ENCODE data around the gene TRIM44. TPM values are rescaled to one million over a fixed set of nuclear protein-coding genes. Genes with fewer than 3 reads are reported as not detected.

TRIM44 gene
- total RNA-seq, 2 donors from 2014 or later, result 45.8 to 53.1 TPM

- Mint-ChIP-seq H3K4me1 (ENCODE audit: low read depth) (peaks cover 4% of the 10 kb centered on the region), H3K9me3 (peaks cover 3 to 5% of the 10 kb centered on the region in 2 donors), H3K27ac (no peak overlapping the region)
Measured at GRCh38 chr11:35721651-35722282, 59.2 kb downstream of the TRIM44 start.

DNA sequence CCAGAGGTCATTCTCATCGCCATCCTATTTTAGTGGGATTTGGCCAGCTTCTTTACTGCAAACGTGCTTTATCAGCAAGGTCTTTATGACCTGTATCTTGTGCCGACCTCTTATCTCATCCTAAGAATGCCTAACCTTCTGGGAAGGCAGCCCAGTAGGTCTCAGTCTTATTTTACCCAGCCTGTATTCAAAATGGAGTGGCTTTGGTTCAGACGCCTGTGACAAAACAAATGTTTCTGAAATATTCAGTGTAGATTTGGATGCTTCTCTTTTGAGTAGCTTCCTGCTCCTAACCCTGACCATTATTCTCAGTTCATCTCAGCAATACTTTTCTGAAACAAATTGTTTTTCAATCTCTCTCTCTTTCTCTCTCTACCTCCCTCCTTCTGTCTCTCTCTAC, 60.1 kb downstream of the TRIM44 start:
- H3K27me3 Mint-ChIP-seq (ENCODE audit: low read depth), result no peaks in the 10 kb centered on the region
- H3K4me3 Mint-ChIP-seq, result no peak overlapping the region
- peaks cover 8 to 12% of the 10 kb centered on the region in 2 donors for H3K36me3 Mint-ChIP-seq (ENCODE audit: insufficient read depth in 2 of 2)
- peaks cover 3 to 5% of the 10 kb centered on the region in 2 donors for H3K9me3 Mint-ChIP-seq
- DNase-seq (no peak), ATAC-seq (replicated peaks in 1 of 2) (no peak)
- H3K4me1 Mint-ChIP-seq (ENCODE audit: low read depth), result peaks cover 4% of the 10 kb centered on the region
- peak overlapping the region; percentile 32 for H3K27ac Mint-ChIP-seq

More at GRCh38 chr11:35721651-35722282, 59.2 kb downstream of the TRIM44 start:
- ATAC-seq (replicated peaks in 1 of 2) (no peak), DNase-seq (no peak)
- Mint-ChIP-seq H3K27me3 (ENCODE audit: low read depth) (no peaks in the 10 kb centered on the region), H3K36me3 (ENCODE audit: insufficient read depth in 2 of 2) (peaks cover 8 to 12% of the 10 kb centered on the region in 2 donors), H3K4me3 (no peak overlapping the region)

GRCh38 chr11:35723493-35723892, 60.9 kb downstream of the TRIM44 start:
- Mint-ChIP-seq H3K36me3 (ENCODE audit: insufficient read depth in 2 of 2) (peaks cover 8 to 13% of the 10 kb centered on the region in 2 donors), H3K27ac (no peak overlapping the region), H3K4me3 (no peak overlapping the region), H3K4me1 (ENCODE audit: low read depth) (peaks cover 4% of the 10 kb centered on the region), H3K9me3 (peaks cover 3 to 5% of the 10 kb centered on the region in 2 donors), H3K27me3 (ENCODE audit: low read depth) (no peaks in the 10 kb centered on the region)
- DNase-seq (no peak), ATAC-seq (replicated peaks in 1 of 2) (no peak)

DNA sequence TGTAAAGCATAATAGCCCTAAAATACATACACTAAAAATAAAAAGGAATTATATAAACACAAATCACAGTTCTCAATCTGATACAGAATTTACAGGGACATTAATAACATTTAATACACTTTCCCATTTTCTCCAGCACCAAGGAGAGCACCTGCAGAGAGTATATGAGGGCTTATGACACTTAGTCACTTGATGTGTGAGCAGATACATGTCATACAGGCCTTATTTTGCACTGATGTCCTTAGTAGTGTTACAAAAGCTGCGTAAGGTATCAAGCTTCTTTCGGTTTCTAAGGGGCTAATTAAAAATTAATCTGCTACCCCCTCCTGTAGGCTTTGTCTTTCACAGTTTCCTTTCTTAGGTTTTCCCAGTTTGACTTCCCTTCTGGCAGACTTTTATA, 61.3 kb downstream of the TRIM44 start:
- ATAC-seq (replicated peaks in 1 of 2), result no peak
- H3K36me3 Mint-ChIP-seq (ENCODE audit: insufficient read depth in 2 of 2), result peaks cover 11 to 16% of the 10 kb centered on the region in 2 donors

DNA sequence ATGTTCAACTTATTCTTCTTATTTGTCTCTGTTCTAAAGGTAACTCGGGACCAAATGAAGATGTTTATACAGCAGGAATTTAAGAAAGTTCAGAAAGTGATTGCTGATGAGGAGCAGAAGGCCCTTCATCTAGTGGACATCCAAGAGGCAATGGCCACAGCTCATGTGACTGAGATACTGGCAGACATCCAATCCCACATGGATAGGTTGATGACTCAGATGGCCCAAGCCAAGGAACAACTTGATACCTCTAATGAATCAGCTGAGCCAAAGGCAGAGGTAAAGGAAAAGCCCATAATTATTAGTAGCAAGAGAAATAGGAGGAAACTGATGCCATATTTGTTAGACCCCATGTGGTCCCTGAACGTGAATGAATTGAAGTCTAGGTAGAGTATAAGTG, 63.3 kb downstream of the TRIM44 start:
- no peak for ATAC-seq (replicated peaks in 1 of 2)
- H3K9me3 Mint-ChIP-seq, result peaks cover 3 to 9% of the 10 kb centered on the region in 2 donors
- peaks cover 4% of the 10 kb centered on the region for H3K4me1 Mint-ChIP-seq (ENCODE audit: low read depth)
- H3K36me3 Mint-ChIP-seq (ENCODE audit: insufficient read depth in 2 of 2), result peaks cover 21 to 29% of the 10 kb centered on the region in 2 donors
- DNase-seq, result no peak
- H3K27me3 Mint-ChIP-seq (ENCODE audit: low read depth), result no peaks in the 10 kb centered on the region
- no peak overlapping the region for H3K4me3 Mint-ChIP-seq
- H3K27ac Mint-ChIP-seq, result no peak overlapping the region

More for the DNA sequence above, 61.3 kb downstream of the TRIM44 start:
- no peaks in the 10 kb centered on the region for H3K27me3 Mint-ChIP-seq (ENCODE audit: low read depth)
- H3K9me3 Mint-ChIP-seq, result peaks cover 3 to 5% of the 10 kb centered on the region in 2 donors
- no peak overlapping the region for H3K4me3 Mint-ChIP-seq
- no peak overlapping the region for H3K27ac Mint-ChIP-seq
- DNase-seq, result no peak
- peaks cover 4% of the 10 kb centered on the region for H3K4me1 Mint-ChIP-seq (ENCODE audit: low read depth)

- Mint-ChIP-seq H3K27ac (no peak overlapping the region), H3K4me1 (ENCODE audit: low read depth) (peaks cover 4% of the 10 kb centered on the region), H3K9me3 (peaks cover 3 to 9% of the 10 kb centered on the region in 2 donors), H3K27me3 (ENCODE audit: low read depth) (no peaks in the 10 kb centered on the region), H3K36me3 (ENCODE audit: insufficient read depth in 2 of 2) (peaks cover 21 to 31% of the 10 kb centered on the region in 2 donors), H3K4me3 (no peak overlapping the region)
- ATAC-seq (replicated peaks in 1 of 2) (no peak), DNase-seq (no peak)
Measured at GRCh38 chr11:35727140-35727539, 64.6 kb downstream of the TRIM44 start.

DNA sequence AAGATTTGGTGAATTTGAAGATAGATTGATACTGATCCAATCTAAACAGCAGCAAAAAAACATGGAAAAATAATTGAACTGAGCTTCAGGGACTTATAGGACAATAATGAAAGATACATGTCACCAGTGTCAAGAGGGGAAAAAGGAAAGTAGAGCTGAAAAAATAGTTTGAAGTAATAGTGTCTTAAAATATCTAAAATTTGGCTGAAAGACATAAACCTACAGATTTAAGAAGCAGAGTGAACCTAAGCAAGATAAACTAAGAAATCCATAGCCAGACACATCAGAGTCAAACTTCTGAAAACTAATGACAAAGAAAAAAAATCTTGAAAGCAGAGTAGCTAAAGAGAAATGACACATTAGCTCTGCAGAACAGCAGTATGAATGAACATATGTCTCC, 67.7 kb downstream of the TRIM44 start:
- H3K27ac Mint-ChIP-seq, result no peak overlapping the region
- H3K4me1 Mint-ChIP-seq (ENCODE audit: low read depth), result peaks cover 10% of the 10 kb centered on the region
- ATAC-seq (replicated peaks in 1 of 2), result no peak
- peaks cover 26 to 37% of the 10 kb centered on the region in 2 donors for H3K36me3 Mint-ChIP-seq (ENCODE audit: insufficient read depth in 2 of 2)
- no peak for DNase-seq
- peaks cover 10 to 13% of the 10 kb centered on the region in 2 donors for H3K9me3 Mint-ChIP-seq
- no peak overlapping the region for H3K4me3 Mint-ChIP-seq
- no peaks in the 10 kb centered on the region for H3K27me3 Mint-ChIP-seq (ENCODE audit: low read depth)

DNA sequence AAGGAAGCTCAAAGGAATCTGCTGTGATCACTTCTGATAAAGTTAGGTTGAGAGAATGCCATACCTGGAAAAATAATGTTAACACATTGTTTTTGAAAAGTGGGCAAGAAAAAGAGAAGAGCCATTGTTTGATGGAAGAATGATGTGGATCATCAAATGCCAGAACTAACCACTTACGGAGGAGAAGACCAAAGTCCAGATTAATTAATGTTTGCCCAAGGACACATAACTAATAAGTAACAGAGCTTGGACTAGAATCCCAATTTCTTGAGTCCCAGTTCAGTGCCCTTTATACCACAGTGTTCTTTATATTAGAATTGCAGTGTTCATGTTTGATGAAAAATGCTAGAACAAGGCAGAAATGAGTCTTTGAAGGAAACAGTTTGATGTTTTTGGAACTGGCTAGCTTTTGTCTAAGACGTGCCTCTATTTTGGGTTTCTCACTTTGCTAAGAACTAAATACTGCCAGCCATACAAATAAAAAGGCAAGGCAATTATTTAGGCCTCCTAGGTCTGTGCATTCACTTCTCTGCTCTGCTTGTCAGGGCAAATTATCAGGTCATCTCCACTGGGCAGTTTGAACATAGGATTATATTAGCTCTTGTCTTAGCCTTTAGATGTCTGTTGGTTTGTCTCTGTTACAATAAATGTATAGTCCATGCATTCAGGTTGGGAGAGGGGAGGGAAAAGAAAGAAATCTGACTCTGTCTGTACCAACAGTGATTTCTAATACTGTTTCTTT, 72.3 kb downstream of the TRIM44 start:
- Mint-ChIP-seq H3K27me3 (ENCODE audit: low read depth) (no peaks in the 10 kb centered on the region), H3K4me1 (ENCODE audit: low read depth) (peaks cover 13% of the 10 kb centered on the region), H3K4me3 (no peak overlapping the region), H3K36me3 (ENCODE audit: insufficient read depth in 2 of 2) (peaks cover 11 to 27% of the 10 kb centered on the region in 2 donors), H3K9me3 (peaks cover 5 to 7% of the 10 kb centered on the region in 2 donors), H3K27ac (no peak overlapping the region)
- no peak for DNase-seq
- ATAC-seq (replicated peaks in 1 of 2), result no peak

DNA sequence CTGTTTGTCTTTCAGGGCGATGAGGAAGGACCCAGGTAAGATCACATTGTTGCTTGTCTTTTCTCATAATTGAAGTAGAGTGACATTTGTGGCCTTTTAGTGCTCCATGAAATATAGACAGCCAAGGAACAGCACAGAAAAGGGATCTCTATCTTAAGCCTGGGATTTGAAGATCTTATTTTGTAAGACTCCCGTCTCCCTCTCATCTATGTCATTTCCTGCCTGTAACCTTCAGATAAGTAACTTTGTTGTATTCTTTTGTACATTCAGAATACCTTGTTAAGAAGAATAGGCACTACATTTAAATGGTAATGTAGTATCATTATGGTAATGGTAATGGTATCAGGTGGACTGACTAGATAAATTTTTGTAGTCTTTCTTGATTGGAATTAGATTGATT, 72.8 kb downstream of the TRIM44 start:
- Mint-ChIP-seq H3K27me3 (ENCODE audit: low read depth) (no peaks in the 10 kb centered on the region), H3K36me3 (ENCODE audit: insufficient read depth in 2 of 2) (peaks cover 8 to 21% of the 10 kb centered on the region in 2 donors), H3K9me3 (peaks cover 4 to 7% of the 10 kb centered on the region in 2 donors), H3K27ac (no peak overlapping the region), H3K4me1 (ENCODE audit: low read depth) (peaks cover 19% of the 10 kb centered on the region), H3K4me3 (no peak overlapping the region)
- DNase-seq (no peak), ATAC-seq (replicated peaks in 1 of 2) (no peak)

DNA sequence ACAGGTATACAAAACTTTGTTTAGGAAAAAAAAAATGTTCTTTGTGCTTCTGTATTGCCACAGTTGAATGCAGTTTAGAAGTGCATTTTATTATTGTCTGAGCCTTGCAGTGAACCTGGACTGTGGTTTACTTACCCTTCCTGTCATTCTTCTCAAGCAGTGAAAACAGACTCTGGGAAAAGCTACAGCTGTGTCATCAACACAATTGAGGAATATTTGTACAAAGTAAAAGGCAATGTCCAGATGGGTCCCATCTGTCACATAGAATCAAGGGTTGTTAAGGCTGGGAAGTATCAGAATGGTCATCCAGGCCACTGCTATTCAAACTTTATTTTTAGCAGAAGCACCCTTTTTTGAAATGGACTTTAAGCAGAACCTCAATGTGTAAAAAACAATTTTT, 73.3 kb downstream of the TRIM44 start:
- DNase-seq (no peak), ATAC-seq (replicated peaks in 1 of 2) (no peak)
- Mint-ChIP-seq H3K4me1 (ENCODE audit: low read depth) (peaks cover 22% of the 10 kb centered on the region), H3K36me3 (ENCODE audit: insufficient read depth in 2 of 2) (peaks cover 8 to 21% of the 10 kb centered on the region in 2 donors), H3K27ac (no peak overlapping the region), H3K9me3 (peaks cover 4 to 7% of the 10 kb centered on the region in 2 donors), H3K27me3 (ENCODE audit: low read depth) (no peaks in the 10 kb centered on the region), H3K4me3 (no peak overlapping the region)

- no peak overlapping the region for H3K27ac Mint-ChIP-seq
- no peak for DNase-seq
- H3K9me3 Mint-ChIP-seq, result peaks cover 4 to 7% of the 10 kb centered on the region in 2 donors
- no peaks in the 10 kb centered on the region for H3K27me3 Mint-ChIP-seq (ENCODE audit: low read depth)
- no peak for ATAC-seq (replicated peaks in 1 of 2)
- H3K4me1 Mint-ChIP-seq (ENCODE audit: low read depth), result peaks cover 25% of the 10 kb centered on the region
- H3K4me3 Mint-ChIP-seq, result no peak overlapping the region
- peaks cover 8 to 19% of the 10 kb centered on the region in 2 donors for H3K36me3 Mint-ChIP-seq (ENCODE audit: insufficient read depth in 2 of 2)
Measured at GRCh38 chr11:35736952-35737351, 74.4 kb downstream of the TRIM44 start.

- H3K4me3 Mint-ChIP-seq, result no peak overlapping the region
- H3K27ac Mint-ChIP-seq, result no peak overlapping the region
- peak in 1 of 2 donors; percentile 21 for ATAC-seq (replicated peaks in 1 of 2)
- H3K27me3 Mint-ChIP-seq (ENCODE audit: low read depth), result no peaks in the 10 kb centered on the region
- H3K9me3 Mint-ChIP-seq, result no peaks in the 10 kb centered on the region
- no peak for DNase-seq
- peaks cover 16% of the 10 kb centered on the region for H3K4me1 Mint-ChIP-seq (ENCODE audit: low read depth)
- peaks cover 6 to 13% of the 10 kb centered on the region in 2 donors for H3K36me3 Mint-ChIP-seq (ENCODE audit: insufficient read depth in 2 of 2)
Measured at GRCh38 chr11:35740061-35740799, 77.7 kb downstream of the TRIM44 start.

All from activated T-cell treated with anti-CD3 and anti-CD28 coated beads, Interleukin-2, amount 50 U/mL, for 72 hours (primary cell).